ENCODE results near the gene HOXC5. TPM values are rescaled to one million over a fixed set of nuclear protein-coding genes. Genes with fewer than 3 reads are reported as not detected.

The HOXC5 gene
- polyA plus RNA-seq, 2 of the 4 experiments (the other 2 are of a cell fraction) = 0.41 to 0.98 TPM

- no peak for TF ChIP-seq POLR2AphosphoS2 (conservative IDR thresholded peaks at IDR 0.05; ENCODE audit: low read length)
Observed at GRCh38 chr12:53986686-53987483, 46.0 kb upstream of the HOXC5 start (continued).

- no peak for FAIRE-seq
- ChIA-PET POLR2A (interaction anchor here (1.1 kb wide), 1 partner anchor 11 kb away, joined by 3 read pairs; no protein-coding TSS in a partner anchor), CTCF (interaction anchor here (0.6 to 5.8 kb wide), 30 partner anchors 12 to 394 kb away, joined by 3 to 171 read pairs (median 5); partner anchors contain the start of genes HOXC11, HOXC12, HOXC5 and HOXC8)
- no peak overlapping the region for H3K4me3 ChIP-seq
- no peak overlapping the region for H3K27ac ChIP-seq
- H3K9me3 ChIP-seq = no peaks in the 10 kb centered on the region
- no peak for TF ChIP-seq FOSL2 (IDR thresholded peaks at IDR 0.05)
- TF ChIP-seq FOSL2 (CRISPR knock-in tag; IDR thresholded peaks at IDR 0.05) = no peak
- TF ChIP-seq HES2 (IDR thresholded peaks at IDR 0.05) = no peak
- no peak for DNase-seq (ENCODE audit: low read depth in 1 of 2, low spot score in 1 of 2)
- no peak overlapping the region for H3K4me2 ChIP-seq
- peaks cover 29% of the 10 kb centered on the region for H3K4me1 ChIP-seq
- 42% methylated on average over 4 of the region's 4 CpGs for WGBS (ENCODE audit: missing lambda C conversion rate)
- ATAC-seq = no peak
Observed at GRCh38 chr12:53987787-53988230, 45.0 kb upstream of the HOXC5 start.

GRCh38 chr12:53988541-53989226 lies 44.2 kb upstream of the HOXC5 start:
- WGBS (ENCODE audit: missing lambda C conversion rate) = 42% methylated on average over 5 of the region's 5 CpGs
- no peak overlapping the region; the same call in 2 of the 3 replicates for H3K4me3 ChIP-seq
- FAIRE-seq = no peak
- TF ChIP-seq RARB (CRISPR knock-in tag; IDR thresholded peaks at IDR 0.05) = no peak
- TF ChIP-seq HES2 (IDR thresholded peaks at IDR 0.05) = no peak
- no peak for DNase-seq (ENCODE audit: low read depth in 1 of 2, low spot score in 1 of 2)
- CTCF ChIA-PET = interaction anchor here (0.5 to 5.8 kb wide), 34 partner anchors 13 to 393 kb away, joined by 3 to 171 read pairs (median 4); partner anchors contain the start of genes HOXC12, HOXC5, HOXC8 and HOXC9
- peak in 1 of 2 experiments; percentile 32; a peak in 3 of 6 replicates for ATAC-seq
- POLR2A ChIA-PET = no interaction called here
- H3K27ac ChIP-seq = peak overlapping the region in 1 of 2 experiments; percentile 16; a peak in 2 of 6 replicates
- no peaks in the 10 kb centered on the region for H3K9me3 ChIP-seq
- peak overlapping the region; percentile 87 for H3K4me2 ChIP-seq
- H3K4me1 ChIP-seq = peaks cover 29% of the 10 kb centered on the region

- Histone ChIP-seq H3K9me3 (no peaks in the 10 kb centered on the region), H3K27ac (peak overlapping the region; percentile 15 to 69; a peak in 4 of 6 replicates), H3K4me3 (peak overlapping the region; percentile 39), H3K4me2 (peak overlapping the region; percentile 87), H3K4me1 (peaks cover 25% of the 10 kb centered on the region)
- CTCF ChIA-PET = interaction anchor here (0.6 to 28.7 kb wide), 36 partner anchors 10 to 392 kb away, joined by 3 to 1074 read pairs (median 8); partner anchors contain the start of genes HOXC5, HOXC8, HOXC9 and SMUG1
- DNase-seq (ENCODE audit: low read depth in 1 of 2, low spot score in 1 of 2) (peak; percentile 69 to 77), FAIRE-seq (no peak), ATAC-seq (peak in 1 of 2 experiments; percentile 63; a peak in 3 of 6 replicates)
- WGBS (ENCODE audit: missing lambda C conversion rate) = 17% methylated on average over 28 of the region's 28 CpGs
- POLR2A ChIA-PET = no interaction called here
- TF ChIP-seq FOXS1 (CRISPR knock-in tag; IDR thresholded peaks at IDR 0.05) = no peak
- TF ChIP-seq HDAC2 (IDR thresholded peaks at IDR 0.05) = no peak
- TF ChIP-seq MAX (IDR thresholded peaks at IDR 0.05) = 0 out of 2 replicates have a peak, but pooled peaks have one; percentile 33
- TF ChIP-seq CTCF (IDR thresholded peaks at IDR 0.05) = peak; percentile 89
- no peak for TF ChIP-seq JUN (IDR thresholded peaks at IDR 0.05)
- TF ChIP-seq NPAS2 (CRISPR knock-in tag; IDR thresholded peaks at IDR 0.05; ENCODE audit: borderline replicate concordance) = no peak
- no peak for TF ChIP-seq E2F6 (IDR thresholded peaks at IDR 0.05; ENCODE audit: borderline replicate concordance, low read depth)
- TF ChIP-seq HES2 (IDR thresholded peaks at IDR 0.05) = no peak
- TF ChIP-seq CHD4 (IDR thresholded peaks at IDR 0.05; ENCODE audit: borderline replicate concordance) = no peak
- peak; percentile 91 for TF ChIP-seq SMC3 (IDR thresholded peaks at IDR 0.05)
- peak; percentile 83 to 85 for TF ChIP-seq RAD21 (conservative IDR thresholded peaks at IDR 0.05 in 1 of 2, IDR thresholded peaks at IDR 0.05 in 1 of 2)
- no peak for TF ChIP-seq ZFP36 (IDR thresholded peaks at IDR 0.05; ENCODE audit: borderline replicate concordance, partially characterized antibody)
- no peak for TF ChIP-seq FOSB (CRISPR knock-in tag; IDR thresholded peaks at IDR 0.05)
- no peak for TF ChIP-seq MAZ (IDR thresholded peaks at IDR 0.05; ENCODE audit: borderline replicate concordance, low read depth, low read length)
- no peak for TF ChIP-seq MYC (IDR thresholded peaks at IDR 0.05; ENCODE audit: borderline replicate concordance, low read length)
- TF ChIP-seq NFE2L2 (conservative IDR thresholded peaks at IDR 0.05; ENCODE audit: low read length) = no peak
- TF ChIP-seq ATOH8 (CRISPR knock-in tag; IDR thresholded peaks at IDR 0.05; ENCODE audit: low read depth) = no peak
Observed at GRCh38 chr12:53989227-53990113, 43.4 kb upstream of the HOXC5 start.
